GM19397 (cell line): ENCODE measurements around the gene PNPLA1.
"Not testable (repeated sequence)": the region's sequence is repeated elsewhere in the genome, so short reads cannot be mapped to it uniquely, and the experiment has no call there.

Experiments used
- ATAC-seq: cut with Tn5 transposase; IDR thresholded peaks from one replicate; pipeline ENCODE4 v1.9.1; 2021; ENCODE audit warnings: mild to moderate bottlenecking, moderate library complexity; ENCODE audit not compliant: unreplicated experiment

PNPLA1 gene

DNA sequence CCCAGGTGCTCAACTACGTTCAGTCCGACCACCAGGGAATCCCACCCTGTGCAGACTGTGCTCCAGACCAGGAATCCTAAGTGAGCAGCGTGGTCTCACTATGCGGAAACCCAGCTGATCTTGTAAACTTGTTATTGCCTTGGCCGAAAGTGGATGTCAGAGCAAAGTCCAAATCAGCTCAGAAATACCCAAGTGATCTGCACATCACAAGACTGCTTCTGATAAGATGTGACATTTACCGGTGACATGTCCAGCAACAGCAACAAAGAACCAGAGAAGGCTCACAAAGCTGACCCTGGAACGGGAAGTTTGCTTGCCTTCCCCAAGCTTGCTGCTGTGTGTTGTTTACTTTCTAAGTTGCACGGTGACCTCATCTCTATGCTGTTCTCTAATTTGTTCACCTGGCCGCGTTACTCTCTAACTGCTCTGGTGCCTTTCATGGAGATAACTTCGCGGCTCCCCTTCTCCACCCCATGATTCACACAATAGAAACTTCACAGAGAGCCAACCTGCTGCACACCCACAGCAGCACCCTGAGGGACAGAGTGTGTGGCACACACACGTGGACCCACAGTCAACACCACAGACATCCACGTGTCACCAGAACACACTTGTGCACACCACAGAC is 65.1 kb downstream of the PNPLA1 start:
- ATAC-seq, result no peak

DNA sequence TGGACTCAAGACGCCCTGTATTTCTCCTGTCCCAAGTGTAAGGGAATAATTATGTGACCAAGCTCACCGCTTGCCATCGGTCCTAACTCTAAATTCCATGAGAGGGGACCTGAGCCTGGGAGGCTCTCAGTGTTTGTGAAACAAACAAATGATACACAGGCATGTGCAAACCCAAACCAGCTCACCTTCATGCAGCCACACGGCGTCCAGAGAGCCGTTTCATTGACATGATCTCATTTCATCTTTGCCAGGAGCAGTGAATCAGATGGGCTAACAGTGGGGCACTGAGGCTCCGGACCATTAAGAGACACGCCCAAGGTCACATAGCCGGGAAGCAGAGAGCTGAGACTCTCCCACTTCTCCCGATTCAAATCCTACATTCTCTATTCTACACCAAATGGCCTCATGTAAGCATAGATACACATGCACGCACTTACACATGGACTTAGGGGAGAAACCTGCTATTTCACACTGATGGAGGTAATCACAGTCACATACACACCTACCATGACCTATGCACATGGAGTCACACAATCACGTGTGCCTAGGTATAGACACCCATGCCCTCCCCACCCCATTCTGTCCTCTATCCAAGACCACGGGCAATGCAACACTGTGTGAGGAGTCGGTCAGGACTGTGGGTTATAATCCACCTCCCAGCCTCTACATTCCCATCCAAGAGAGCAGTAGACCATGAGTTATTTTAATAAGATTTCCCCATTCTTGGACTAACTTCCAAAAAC is 65.8 kb downstream of the PNPLA1 start:
- ATAC-seq, result no peak

DNA sequence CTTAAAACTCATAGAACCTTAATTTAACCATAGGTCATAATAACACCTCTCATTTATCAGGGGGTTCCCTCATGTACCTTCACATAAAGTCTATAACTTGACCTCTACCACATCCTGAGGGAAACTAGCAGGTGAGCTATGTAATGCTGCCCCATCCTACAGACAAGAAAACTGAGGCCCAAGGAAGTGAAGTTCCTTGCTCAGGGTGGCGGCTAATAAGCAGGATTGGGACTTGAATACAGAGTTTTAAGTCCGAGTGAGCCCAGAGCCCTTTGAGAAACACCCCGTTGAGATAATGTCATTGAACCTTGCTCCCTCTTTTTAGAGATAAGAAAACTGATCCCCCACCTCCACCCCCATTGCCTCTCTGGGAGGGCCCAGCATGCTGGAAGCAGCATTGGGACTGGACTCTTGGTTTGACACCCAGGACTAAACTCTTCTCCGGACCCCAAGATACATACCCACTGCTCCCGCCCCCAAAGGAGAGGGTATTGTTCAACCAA is 66.4 kb downstream of the PNPLA1 start:
- no peak for ATAC-seq

DNA sequence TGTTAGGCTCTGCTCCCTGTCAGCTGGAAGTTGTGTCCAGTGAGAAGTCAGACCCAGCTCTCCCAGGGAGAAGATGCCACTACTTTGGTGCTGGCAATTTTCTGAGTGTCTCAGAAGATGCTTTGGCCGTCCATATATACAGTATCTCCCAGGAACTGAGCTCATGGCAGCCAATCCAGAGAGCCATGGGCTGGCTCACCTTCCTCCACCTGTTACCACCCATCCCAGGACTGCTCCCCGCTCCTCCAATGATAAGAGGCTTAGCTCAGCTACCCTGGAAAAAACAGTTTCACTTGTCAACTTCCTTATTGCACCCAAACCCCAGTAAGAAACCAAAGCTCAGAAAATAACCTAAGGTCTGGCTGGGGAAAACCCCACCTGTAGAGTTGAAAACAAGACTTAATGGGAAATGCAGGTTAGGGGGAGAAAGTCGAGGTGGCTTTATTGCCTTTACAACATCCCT is 67.0 kb downstream of the PNPLA1 start, which contains the start of gene BNIP5:
TSS of gene BNIP5 (minus strand) at position 110 of the 463 bp plus-strand sequence. CDS start 6,198 bp downstream, outside the sequence.
- no peak for ATAC-seq

DNA sequence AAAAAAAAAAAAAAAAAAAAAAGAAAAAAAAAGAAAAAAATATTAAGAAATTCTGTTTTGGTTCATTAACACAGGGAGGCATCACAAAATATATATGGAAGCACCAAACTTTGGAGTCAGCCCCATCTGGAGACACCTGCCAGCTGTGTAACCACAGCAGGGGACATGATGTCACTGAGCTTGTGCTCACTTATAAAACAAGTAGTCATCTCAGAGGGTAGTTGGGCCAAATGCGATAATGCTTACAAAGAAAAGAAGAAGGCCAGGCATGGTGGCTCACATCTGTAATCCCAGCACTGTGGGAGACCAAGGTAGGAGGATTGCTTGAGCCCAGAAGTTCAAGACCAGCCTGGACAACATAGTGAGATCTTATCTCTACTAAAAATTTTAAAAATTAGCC is 68.0 kb downstream of the PNPLA1 start:
- no peak for ATAC-seq

DNA sequence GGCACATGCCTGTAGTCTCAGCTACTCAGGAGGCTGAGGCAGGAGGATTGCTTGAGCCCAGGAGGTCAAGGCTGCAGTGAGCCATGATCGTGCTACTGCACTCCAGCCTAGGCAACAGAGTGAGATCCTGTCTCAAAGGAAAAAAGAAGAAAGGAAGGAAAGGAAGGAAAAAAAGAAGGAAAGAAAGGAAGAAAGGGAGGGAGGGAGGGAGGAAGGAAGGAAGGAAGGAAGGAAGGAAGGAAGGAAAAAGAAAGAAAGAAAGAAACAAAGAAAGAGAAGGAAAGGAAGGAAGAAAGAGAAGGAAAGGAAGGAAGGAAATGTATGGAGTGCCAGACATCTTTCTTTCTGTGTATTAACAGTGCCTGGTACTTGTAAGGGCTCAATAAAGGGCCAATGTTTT is 68.4 kb downstream of the PNPLA1 start:
- ATAC-seq, result not testable (repeated sequence)

DNA sequence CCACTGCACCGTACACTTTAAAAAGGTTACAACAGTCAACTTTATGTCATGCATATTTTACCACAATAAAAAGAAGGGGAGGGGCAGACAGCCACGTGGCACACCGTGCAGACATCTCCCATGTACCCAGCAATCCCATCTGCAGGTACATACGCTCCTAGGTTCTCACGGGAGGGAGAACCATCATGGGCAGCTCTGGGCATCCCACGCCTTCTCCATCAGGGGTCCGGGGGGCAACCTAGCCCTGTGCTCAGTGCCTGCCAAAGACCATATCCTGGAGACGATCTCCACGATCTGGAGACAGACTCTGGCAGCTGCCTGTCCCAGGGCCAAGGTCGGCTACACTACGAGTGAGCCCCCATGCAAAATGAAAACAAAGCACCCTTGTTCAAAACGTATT is 69.3 kb downstream of the PNPLA1 start:
- ATAC-seq, result no peak

DNA sequence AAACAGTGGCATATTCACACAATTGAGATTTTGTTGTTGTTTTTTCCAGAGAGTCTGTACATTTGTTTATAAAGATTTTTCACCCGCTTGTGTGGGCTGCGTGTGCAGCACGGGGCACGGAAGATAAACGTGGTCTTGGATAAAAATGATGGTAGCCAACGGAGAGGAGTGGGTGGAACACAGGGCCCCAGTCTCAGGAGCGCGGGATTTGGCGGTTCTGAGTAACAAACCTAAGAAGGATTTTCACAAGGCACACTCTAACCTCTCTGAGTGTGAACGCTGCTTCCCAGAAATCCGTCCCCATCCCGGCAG is 70.4 kb downstream of the PNPLA1 start:
- ATAC-seq, result no peak

DNA sequence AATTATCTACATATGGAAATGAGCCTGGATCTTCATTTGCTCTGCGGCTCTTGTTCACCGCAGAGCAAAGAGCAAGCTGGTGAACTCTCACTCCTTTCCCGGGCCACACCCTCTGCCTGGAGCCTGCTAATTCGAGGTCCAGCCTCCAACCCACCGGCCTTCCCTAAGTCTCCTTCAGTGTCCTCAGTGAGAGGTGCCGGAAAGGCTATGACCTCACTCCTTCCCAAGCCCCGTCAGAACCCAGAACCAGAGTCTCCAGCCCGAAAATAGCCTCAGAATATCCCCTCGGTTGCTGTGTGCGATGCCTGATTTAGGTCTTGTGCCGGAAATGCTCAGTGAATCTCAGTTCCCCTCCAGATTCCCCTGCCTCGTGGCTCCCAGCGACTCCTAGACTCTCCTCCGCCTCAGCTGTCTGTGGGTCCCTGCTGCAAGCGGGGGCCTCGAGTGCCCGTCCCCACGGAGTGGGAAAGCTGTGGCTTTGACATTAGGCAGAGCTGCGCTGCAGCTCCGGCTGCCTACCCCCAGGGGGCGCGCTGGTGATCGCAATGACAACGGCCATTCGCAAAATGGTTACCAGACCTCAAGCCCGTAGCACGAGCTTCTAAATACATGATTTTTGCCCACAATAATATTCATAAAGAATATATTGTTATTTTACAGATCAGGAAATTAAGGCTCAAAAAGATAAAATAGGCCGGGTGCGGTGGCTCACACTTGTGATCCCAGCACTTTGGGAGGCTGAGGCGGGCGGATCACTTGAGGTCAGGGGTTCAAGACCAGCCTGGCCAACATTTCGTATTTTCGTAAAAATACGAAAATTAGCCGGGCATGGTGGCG is 71.0 kb downstream of the PNPLA1 start:
- no peak for ATAC-seq

DNA sequence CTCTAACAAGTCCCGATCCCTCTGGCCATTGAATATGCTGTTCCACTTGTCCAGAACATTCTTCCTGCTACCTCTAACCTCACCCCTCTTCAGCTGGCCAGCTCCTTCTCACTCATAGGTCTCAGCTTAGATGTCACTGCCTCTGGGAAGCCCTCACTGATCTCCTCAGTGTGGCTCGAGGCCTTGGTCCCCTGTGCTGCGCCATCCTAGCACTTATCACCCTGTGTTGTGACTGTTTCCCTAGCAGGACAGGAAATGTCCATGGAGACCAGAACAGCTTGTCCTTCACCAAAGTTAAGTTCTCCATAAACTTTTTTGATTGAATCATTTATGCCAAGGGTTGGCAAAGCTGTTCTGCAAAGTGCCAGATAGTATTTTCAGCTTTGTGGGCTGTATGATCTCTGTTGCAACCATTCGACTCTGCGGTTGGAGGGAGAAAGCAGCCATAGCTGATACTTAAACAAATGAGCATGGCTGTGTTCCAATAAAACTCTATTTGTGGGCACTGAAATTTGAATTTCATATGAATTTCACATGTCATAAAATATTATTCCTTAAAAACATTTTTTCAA is 73.3 kb downstream of the PNPLA1 start:
- ATAC-seq, result no peak

DNA sequence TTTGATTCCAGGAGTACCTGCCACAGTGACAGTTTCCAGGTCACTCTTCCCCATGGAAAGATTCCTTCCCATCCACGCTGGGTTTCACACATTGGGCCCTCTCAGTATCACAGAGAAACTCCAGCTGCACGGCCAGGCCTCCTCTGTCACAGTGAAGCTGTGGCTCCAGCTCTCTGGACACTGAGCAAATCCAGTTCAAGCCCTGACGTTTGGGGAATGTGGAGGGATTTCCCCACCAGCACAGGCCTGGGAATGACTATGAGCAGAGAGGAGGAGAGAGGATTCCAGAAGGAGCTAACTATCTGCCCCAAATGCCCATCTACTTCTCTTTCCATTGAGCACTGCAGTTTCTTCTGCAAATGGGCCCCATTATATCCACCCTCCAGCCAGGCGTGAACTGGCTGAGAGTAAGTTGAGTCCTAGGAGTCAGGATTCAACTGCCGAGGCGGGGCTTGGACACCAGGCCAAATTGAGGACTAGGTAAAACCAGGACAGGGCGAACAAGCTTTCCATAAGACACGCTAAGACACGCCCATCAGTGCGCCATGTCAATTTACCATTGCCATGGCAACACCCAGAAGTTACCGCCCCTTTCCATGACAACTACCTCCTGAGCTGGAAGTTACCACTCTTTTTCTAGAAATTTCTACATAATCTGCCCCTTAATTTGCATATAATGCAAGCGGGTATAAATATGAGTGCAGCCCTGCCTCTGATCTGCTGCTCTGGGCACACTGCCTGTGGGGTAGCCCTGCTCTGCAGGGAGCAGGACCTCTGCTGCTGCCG is 76.0 kb downstream of the PNPLA1 start:
- ATAC-seq, result no peak

DNA sequence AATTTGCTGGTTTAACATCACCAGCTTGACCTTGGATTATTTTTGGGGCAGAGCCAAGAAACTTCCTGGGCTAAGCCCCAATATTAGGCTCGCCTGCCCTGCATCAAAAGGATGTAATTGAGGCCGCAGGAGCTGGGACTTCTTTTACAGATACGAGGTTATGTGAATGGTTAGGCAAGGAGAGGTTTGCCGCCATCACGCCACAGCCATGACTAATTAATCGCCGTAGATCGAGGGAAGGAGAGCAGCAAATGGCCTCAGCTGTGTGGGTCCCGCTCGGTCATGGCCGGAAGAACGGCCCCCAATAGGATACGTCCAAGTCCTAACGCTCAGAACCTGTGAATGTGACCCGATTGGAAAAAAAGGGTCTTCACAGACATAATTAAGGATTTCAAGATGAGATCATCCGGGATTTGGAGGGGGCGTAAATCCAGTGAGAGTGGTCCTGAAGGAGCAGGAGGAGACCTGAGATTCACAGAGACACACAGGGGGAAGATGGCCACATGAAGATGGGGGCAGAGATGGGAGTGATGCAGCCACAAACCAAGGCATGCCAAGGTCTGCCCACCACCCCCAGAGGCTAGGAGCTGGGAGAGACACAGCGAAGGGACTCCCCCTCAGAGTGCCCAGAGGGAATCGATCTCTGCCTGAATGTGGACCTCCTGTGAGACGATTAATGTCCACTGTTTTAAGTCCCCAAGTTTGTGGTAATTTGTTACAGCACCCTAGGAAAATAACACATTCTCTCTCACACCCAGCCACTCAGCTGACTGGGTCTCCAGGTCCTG is 76.8 kb downstream of the PNPLA1 start:
- no peak for ATAC-seq

DNA sequence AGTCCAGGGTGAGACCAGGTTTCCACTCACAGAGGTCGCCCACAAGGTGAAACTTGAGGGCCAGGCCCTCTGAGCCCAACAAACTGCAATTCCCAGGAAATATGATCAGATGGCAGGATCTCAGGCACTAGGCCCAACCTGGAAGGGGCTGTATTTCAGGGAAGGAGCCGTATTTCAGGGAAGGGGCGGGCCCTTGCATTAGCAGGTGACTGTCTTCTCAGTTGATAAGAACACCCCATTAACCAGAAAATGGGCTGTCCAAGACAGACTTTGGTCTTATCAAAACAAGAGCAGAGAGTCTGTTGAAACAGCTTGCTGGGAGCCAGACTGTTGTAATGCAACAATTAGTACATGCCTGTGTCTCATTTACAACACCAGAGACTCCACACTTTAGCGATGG is 77.8 kb downstream of the PNPLA1 start:
- ATAC-seq, result no peak

DNA sequence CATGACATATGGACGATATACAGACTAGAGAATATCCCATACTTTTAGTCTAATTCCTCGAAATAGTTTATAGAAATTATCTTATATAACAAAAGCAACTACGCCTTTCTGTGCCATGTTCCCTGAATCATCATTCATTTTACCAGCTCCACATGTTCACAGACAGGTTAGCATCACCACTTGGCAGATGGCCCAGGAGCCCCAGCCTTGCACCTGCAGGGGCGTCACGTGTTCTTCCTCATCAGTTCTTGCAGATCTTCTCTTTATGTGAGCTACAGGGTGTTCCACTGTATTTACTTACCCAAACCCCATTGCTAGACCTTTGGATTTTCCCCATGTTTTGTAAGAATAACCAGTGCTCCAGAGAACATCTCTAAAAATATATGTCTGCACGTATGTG is 79.4 kb downstream of the PNPLA1 start:
- no peak for ATAC-seq

DNA sequence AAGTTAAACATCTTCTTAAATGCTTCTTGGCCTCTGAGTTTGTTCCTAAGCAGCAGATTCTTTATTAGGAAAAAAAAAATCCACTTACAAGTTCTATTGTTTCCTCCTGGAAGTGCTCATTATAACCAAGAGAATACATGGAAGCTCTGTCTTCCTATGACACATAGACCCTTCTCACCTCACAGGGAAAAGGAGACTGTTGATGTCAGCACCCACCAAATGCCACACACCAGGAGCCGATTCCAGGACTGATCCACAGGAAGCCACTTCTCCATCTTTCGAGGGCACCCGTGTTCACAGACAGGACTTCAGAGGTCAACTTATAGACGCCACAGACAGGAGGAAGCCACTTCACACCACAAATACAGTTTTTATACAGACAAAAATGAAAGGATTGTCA is 80.2 kb downstream of the PNPLA1 start:
- ATAC-seq, result no peak

DNA sequence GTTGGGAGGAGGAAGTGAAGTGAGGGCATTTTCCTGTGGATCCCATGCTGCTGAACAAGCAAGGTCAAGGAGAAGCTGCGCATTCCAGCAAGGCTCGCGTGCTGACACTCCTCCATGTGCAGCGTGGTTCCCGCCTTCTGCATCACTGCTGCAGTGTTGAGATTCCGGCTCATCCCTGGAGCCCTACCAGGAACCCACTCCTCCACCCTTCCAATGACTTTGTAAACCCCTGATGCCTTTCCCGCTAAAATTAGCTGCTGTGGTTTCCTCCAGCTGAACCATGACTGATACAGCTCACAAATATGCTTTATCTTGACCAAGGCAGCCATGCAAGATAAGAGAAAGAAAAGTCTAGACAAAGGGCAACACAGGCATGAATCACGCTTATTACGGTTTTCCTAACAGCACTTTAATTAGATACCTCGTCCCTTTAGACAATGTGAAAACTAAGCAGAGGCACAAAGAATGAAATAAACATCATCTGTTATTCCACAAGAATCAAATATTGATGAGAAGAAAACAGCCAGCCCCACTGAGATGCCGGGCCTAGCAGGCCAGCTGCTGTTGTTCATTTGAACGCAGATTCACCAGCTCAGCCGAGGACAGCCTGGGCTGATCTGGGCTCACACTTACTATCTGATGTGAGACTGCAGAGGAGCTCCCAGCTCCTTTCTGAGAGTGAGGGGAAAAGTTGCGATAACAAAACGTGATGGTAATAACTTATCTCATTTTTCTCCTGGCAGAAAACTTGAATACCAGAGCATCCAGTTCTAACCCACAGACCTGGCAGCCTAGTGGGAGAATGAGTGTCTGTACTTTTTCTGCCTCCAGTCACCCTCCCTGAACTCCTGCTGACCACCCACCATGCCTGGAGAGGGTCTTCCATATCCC is 81.1 kb downstream of the PNPLA1 start:
- no peak for ATAC-seq

DNA sequence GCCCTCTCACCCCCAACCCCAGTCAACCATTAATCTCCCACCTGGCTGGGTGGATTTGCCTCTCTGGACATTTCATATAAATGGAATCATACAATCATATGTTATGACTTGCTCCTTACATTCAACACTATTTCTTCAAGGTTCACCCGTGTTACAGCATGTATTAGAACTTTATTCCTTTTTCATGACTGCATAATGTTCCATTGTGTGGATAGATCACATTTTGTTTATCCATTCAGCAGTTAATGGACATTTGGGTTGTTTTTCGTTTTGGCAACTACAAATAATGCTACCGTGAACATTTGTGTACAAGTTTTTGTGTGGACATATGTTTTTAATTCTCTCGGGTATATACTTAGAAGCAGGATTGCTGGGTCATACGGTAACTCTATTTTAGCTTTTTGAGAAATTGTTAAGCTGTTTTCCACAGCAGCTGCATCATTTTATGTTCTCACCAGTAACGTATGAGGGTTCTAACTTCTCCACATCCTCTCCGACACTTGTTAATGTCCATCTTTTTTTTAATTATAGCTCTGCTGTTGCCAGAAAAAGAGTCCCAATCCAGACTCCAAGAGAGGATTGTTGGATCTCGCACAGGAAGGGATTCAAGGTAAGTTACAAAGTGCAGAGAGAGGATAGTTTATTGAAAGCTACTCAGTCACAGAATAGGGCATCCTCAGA is 82.8 kb downstream of the PNPLA1 start:
- no peak for ATAC-seq

DNA sequence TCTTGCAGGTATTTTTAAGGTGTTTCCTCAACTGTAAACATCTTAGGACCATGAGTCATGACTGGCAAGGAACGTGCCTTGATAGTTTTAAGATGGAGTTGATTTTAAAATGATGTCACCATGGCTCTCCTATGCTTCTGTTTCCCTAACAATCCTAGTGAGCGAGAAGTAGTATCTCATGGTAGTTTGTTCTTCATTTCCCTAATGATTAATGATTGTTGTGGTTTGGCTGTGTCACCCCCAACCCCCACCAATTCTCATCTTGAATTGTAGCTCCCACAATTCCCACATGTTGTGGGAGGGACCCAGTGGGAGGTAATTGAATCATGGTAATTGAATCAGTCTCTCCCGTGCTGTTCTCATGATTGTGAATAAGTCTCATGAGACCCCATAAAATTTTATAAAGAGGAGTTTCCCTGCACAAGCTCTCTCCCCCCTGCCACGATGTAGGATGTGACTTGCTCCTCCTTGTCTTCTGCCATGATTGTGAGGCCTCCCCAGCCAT is 83.6 kb downstream of the PNPLA1 start:
- ATAC-seq, result no peak
